Embryonic facial prominence (tissue), 1 donor: ENCODE results near the gene SMG5.

ENCODE experiments used
- DNase-seq: peaks from one replicate; pipeline ENCODE4 v3.0.0-alpha.2; 2016; ENCODE audit errors: extremely low spot score

Gene SMG5

DNA sequence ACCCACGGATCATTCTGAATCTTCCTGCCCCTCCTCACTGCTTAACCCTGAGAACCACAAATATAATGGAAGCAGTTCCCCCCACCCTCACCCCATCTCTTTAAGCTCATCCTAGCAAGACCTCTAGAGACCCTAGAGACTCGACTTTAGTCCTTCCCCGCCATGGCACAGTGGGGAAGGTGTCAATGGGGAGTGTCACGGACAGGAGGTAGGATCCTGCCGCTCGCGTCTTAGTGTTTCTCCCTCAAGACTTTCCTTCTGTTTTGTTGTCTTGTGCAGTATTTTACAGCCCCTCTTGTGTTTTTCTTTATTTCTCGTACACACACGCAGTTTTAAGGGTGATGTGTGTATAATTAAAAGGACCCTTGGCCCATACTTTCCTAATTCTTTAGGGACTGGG is 70.5 kb downstream of the SMG5 start:
- no peak for DNase-seq

DNA sequence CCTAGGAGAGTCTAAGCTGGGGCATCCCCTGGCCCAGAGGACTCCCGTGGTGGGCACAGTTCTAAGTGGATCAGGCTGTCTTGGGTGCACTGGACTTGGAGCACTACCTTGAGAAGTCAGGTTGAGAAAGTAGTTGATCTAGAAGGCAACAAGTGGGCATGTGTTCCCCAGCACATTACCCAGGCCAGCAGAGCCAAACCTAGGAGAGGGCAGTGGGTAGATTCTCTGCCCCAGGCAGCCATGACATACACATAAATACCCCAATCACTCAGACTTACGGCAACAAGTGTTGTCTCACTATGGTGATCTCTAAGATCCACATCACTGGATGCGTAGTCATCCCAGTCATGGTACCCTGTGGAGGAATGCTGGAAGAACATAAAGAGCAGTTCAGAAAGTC is 71.4 kb downstream of the SMG5 start:
- no peak for DNase-seq

DNA sequence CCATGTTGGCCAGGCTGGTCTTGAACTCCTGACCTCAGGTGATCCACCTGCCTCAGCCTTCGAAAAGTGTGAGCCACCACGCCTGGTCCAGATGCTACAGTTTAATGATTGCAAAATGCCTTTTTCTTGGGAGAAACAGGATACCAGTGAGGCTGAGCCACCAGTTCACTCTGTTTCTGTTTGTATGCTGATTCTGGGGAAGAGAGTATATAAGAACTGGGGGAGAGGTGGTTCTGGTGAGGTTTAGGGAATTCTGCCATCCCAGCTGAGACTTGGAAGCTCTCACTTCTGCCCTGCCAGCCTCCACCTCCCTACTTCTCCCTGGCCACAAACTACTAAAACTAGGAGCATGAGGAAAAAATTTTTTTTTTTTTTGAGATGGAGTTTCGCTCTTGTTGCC is 77.9 kb downstream of the SMG5 start:
- no peak for DNase-seq

DNA sequence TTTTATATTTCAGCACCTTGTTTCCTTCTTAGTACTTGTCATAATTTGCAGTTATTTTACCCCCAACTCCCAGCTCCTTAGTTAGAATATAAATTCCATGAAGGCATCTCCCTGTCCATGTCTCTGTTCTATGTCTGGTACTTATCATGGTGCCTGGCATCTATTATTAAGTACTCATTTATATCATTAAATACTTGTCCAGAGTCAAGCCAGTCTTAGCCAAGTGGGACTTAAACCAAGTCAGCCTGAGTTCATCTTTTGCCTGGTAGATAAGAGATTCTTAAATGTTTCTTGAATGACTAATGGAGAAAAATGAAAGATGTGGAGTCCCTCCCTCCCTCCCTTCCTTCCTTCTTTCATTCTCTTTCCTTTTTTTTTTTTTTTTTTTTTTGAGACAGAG is 79.3 kb downstream of the SMG5 start:
- no peak for DNase-seq

DNA sequence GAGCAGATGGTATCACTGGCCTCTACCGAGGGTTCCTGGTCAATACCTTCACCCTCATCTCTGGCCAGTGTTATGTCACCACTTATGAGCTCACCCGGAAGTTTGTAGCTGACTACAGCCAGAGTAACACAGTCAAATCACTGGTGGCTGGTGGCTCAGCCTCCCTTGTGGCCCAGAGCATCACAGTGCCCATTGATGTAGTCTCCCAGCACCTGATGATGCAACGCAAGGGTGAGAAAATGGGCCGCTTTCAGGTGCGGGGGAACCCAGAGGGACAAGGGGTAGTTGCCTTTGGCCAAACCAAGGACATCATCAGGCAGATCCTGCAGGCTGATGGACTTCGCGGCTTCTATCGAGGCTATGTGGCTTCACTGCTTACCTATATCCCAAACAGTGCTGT is 82.6 kb downstream of the SMG5 start:
- DNase-seq = no peak
